Cerebellar cortex (tissue), 1 donor: ENCODE measurements around the gene WFS1.

ENCODE experiments used
- DNase-seq: peaks from one replicate; pipeline ENCODE4 v3.0.0-alpha.2; 2015; ENCODE audit warnings: low spot score

Gene WFS1

DNA sequence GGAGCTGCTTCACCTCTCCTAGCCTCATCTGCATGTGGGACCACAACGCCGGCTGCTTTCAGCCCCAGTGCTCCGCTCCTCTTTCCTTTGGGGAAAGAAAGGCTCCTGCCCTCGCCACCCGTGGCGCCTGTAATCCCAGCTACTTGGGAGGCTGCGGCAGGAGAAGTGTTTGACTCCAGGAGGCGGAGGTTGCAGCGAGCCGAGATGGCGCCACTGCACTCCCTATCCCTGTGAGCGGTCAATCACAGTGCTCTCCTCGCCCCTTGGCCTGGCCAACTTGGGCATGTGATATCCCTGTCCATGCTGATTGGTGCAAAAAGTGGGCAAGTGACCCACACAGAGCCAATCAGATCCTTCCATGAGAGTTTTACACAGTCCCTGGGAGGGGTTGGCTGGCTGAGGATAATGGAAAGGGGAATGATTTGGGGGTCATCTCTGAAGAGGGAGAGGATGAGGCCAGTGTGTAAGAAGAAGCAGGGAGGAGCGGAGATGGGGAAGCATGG lies 56.2 kb downstream of the WFS1 start:
- DNase-seq = no peak

DNA sequence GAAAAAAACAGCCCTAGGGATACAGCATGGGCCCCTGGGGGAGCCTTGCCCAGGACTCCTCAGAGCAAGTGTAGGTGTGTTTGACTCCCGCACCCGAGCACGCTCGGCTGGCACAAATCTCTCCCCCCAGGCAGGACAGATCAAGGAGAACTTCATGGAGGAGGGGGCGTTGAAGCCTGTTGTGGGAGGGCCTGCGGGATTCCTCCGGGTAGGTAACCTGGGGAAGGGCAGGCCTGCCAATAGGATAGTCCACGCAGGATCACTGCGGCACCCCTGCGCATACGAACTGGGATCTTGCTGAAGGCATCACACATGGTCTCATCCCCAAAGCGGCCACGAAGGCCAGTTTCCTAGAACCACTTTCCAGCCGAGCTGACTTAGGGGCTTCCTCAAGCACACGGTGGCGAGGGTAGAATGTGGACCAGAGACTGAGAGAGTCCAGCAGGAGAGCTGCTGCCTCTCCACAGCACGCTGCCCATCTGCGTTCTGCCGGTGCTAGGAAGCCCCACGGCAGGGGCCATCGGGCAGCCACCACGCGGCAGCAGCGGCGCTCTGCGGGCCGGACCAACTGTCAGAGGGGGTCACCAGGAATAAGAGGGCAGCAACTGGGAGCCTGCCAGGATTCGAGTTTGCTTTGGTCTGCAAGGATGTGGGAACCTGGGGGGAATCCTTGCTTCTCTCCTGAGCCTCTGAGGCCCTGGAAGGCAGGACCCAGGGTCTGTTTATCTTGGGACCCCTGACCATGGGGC lies 56.8 kb downstream of the WFS1 start:
- DNase-seq = no peak

- peak; percentile 80 for DNase-seq
Measured at GRCh38 chr4:6327220-6327917, 57.7 kb downstream of the WFS1 start.

DNA sequence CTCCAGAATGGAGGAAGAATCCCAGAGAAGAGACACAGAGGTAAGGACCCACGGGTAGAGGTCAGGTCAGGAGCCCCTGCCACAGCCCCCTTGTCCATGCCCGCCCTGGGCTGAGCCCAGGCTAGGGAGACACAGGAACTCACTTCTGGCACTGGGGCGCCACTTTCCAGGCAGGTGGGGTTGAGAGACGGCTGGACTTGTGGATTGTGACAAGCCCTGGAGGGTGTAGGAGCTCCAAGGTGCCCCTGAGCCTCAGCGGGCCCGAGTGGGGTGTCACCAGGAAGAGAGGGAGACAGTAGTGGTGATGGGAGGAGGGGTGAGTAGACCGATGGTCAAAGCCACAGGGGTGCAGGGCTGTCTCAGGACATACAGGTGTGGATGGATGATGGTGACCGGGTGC lies 58.9 kb downstream of the WFS1 start:
- DNase-seq = no peak

DNA sequence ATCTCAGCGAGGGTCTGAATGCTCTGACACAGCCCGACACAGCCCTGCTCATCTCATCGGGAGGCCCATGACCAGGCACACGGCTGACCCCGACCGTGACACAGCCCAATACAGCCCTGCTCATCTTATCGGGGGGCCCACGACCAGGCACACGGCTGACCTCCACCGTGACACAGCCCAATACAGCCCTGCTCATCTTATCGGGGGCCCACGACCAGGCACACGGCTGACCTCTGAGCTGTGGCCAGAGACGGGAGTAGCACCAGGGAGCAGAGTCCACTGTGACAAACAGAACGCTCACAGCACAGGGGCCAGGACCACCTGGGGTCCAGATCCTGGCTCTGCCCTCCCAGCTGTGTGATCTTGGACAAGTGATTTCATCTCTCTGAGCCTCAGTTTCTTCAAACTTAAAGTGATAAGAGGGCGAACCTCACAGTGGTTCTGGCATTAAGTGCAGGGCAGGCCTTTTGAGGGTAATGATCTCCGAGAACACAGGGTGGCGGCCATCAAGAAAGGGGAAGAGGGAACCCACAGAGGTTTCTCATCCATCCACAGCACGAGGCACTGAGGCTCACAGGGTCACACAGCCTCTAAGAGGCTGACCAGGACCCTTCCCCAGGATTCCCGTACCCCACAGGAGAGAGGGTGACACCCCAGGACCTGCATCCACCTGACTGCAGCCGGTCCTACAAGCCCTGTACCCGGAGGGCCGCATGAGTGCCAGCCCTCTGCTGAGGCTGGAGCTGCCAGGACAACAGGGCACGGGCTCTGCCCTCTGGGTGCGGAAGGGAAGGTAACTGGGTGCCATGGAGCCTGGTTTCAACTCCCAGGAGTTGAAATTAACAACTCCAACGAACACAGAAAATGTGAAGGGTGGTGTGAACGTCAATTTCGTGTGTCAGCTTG lies 60.1 kb downstream of the WFS1 start:
- DNase-seq = no peak

DNA sequence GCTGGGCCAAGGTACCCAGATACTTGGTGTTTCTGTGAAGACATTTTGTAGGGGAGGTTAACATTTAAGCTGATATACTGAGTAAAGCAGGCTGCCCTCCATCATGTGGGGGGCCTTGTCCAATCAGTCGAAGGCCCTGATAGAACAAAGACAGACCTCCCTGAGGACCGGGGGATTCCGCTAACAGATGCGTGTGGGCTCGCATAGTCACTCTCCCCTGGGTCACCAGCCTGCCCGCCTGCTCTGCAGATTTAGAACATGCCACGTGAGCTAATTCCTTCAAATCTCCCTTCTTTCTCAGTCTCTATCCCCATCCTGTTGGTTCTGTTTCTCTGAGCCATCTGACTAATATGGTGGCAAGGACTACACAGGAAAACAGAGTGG lies 60.7 kb downstream of the WFS1 start:
- DNase-seq = no peak

- no peak for DNase-seq
Measured at GRCh38 chr4:6331018-6331417, 61.4 kb downstream of the WFS1 start.

GRCh38 chr4:6331468-6331867 lies 61.8 kb downstream of the WFS1 start:
- no peak for DNase-seq

DNA sequence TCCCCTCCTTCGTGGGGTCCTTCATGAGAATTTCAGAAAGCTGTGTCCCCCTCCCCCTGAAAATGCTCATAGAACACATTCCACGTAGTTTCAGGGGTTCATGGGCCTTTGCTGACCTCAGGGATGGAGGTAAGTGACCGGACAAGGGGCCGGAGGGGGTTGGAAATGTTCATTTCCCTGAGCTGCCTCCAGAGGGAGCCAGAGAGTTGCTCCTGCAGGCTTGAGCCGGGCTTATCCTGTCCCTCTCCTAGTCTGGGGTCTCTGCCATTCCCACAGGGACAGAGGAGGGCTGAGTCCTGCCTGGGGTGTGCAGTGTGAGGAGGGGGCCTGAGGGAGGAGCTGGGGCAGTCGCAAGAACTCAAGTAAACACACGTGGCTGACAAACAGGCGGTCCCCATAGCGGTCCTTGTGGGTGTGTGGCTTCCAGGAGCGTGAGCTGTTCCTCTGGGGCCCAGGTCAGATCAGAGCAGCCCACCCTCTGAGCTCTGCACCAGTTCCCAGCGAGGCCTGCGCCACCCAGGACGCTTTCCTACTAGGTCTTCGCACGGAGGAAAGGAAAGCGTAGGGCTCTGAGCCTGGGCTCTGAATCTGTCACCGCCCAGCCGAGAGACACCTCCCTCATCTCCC lies 62.5 kb downstream of the WFS1 start:
- DNase-seq = peak; percentile 38

DNA sequence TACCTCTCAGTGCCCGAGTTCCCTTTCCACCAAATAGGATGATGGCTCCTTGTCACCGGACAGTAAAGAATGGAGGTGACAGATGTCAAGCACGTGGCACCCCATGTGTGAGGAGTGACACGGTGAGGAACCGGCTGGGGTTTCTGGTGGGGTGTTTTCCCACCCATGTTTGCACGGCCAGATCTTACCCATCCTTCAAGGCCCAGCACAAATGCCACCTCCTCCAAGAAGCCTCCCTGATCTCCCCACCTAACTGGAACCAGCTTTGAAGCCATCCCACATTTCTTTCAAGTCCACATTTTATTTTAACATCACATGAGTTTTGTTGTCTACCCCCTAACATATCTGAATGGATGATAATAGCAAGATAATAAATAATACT lies 63.0 kb downstream of the WFS1 start:
- DNase-seq = no peak

GRCh38 chr4:6333301-6334202 lies 63.9 kb downstream of the WFS1 start:
- DNase-seq = no peak

DNA sequence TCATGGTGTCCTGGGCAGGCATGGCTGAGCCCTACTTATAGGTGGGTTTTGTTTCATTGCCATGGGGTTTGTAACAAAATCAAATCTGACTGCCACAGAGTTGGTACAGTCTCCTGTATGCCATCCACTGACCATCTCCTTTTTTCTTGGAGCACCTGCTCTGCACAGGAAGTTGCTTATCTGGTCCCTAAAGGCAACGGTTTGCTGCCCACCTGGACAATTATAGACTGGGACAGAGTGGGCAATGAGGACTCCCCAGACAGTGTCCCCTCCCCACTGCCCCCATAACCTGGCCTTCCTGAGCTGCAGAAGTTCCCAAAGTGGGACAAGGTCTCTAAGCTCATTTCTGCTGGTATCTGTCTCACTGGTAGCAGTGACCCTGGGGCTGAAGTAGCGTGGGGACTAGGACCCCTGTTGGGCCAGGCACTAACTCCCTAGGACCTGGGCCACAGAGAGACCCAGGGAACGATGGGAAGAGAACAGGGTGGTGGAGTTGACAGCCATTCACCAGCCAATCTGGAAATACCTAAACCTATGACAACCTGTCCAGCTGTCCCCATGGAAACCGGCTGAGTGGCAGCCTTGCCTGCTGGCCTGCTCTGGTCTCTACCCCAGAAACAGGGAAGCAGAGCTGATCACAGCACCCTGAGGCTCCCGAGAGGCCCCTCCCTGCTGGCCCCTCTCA lies 64.7 kb downstream of the WFS1 start:
- no peak for DNase-seq

DNA sequence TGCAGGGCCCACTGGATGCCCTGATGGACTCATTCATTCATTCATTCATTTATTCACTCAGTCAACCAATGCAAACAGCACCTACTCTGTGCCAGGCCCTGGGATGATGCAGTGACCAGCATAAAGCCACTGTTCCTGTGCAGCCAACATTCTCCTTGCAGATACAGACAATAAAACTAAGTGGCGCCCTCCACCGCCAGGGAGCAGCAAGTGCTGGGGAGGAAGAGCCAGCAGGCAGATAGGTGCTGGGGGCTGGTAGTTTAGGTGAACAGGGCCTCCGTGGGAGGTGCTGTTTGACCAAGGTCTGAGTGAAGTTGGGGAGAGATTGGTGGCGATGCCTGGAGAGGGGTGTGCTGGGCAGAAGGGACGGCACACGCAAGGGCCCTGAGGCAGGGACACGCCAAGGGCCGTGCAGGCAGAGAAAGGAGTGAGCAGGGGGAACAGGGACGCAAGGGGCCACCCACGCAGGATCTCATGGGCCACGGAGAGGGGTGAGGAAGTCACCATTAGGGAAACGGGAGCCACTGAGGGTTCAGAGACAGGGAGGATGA lies 65.5 kb downstream of the WFS1 start:
- DNase-seq = no peak

DNA sequence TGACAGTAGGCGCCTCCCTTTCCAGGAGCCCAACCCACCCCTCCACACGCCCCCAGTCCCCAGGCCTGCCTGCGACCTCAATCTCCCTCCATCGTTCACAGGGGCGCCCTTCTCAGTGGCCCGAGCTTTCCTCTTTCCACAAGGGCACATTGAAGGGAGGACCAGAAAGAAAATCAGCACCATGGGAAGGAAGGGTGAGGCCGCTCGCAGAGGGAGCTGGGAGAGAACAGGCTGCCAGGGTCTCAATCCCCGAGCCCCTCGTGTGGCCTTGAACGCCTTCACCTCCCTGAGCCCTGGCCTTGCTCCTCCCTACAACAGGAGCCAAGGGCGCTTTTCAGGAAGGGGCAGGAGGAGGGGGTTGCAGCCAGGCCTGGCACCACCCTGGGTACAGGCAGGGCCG lies 66.5 kb downstream of the WFS1 start:
- DNase-seq = no peak

- DNase-seq = no peak
Measured at GRCh38 chr4:6337331-6337935, 67.8 kb downstream of the WFS1 start.

GRCh38 chr4:6338175-6338950 lies 68.7 kb downstream of the WFS1 start:
- DNase-seq = no peak

GRCh38 chr4:6338951-6339817 lies 69.5 kb downstream of the WFS1 start:
- DNase-seq = no peak
